ENCODE measurements around the gene EEA1. TPM values are rescaled to one million over a fixed set of nuclear protein-coding genes. Genes with fewer than 3 reads are reported as not detected.
A peak's percentile ranks its signal among the peaks of the same experiment; 100 is the strongest.

The EEA1 gene
- total RNA-seq, 4 donors from 2014 or later: 11.6 to 25.4 (median 21.7) TPM

DNA sequence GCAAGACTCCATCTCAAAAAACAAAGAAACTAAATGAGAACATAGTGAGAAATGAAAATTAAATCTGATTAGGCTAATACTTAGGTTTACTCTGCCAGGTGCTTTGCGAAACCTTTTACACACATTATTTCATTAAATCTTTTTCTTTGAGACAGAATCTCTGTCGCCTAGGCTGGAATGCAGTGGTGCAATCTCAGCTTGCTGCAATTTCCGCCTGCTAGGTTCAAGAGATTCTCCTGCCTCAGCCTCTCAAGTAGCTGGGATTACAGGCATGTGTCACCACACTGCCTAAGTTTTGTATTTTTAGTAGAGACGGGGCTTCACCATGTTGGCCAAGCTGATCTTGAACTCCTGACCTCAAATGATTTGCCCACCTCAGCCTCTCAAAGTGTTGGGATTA lies 21.9 kb upstream of the EEA1 start:
- in situ Hi-C loops (cut with MboI; ENCODE audit: low pct_ligation_motif_present in 1 of 4, low pct_unique_long_range_greater_than_20kb in 1 of 4, low sequenced_read_pairs in 3 of 4): no loop called here
- Histone ChIP-seq H3K4me1 (peaks cover 0 to 16% (median 9%) of the 10 kb centered on the region in 4 donors), H3K36me3 (no peaks in the 10 kb centered on the region), H3K9me3 (peaks cover 0 to 7% of the 10 kb centered on the region in 2 donors), H3K4me3 (no peak overlapping the region), H3K27me3 (no peaks in the 10 kb centered on the region), H3K27ac (no peak overlapping the region)
- TF ChIP-seq POLR2AphosphoS5 (IDR thresholded peaks at IDR 0.05): no peak
- TF ChIP-seq, protein P1, sequence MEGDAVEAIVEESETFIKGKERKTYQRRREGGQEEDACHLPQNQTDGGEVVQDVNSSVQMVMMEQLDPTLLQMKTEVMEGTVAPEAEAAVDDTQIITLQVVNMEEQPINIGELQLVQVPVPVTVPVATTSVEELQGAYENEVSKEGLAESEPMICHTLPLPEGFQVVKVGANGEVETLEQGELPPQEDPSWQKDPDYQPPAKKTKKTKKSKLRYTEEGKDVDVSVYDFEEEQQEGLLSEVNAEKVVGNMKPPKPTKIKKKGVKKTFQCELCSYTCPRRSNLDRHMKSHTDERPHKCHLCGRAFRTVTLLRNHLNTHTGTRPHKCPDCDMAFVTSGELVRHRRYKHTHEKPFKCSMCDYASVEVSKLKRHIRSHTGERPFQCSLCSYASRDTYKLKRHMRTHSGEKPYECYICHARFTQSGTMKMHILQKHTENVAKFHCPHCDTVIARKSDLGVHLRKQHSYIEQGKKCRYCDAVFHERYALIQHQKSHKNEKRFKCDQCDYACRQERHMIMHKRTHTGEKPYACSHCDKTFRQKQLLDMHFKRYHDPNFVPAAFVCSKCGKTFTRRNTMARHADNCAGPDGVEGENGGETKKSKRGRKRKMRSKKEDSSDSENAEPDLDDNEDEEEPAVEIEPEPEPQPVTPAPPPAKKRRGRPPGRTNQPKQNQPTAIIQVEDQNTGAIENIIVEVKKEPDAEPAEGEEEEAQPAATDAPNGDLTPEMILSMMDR (IDR thresholded peaks at IDR 0.05): no peak
- no peak for TF ChIP-seq EP300 (IDR thresholded peaks at IDR 0.05; ENCODE audit: low read depth)
- TF ChIP-seq POLR2A (IDR thresholded peaks at IDR 0.05): no peak
- DNase-seq: no peak
- WGBS, 2 donors (ENCODE audit: low coverage in 1 of 2): 93 to 96% methylated on average over 3 to 4 of the region's 4 CpGs
- intact Hi-C loops (cut with DNase I; ENCODE audit: low total_unique reads): no loop called here

DNA sequence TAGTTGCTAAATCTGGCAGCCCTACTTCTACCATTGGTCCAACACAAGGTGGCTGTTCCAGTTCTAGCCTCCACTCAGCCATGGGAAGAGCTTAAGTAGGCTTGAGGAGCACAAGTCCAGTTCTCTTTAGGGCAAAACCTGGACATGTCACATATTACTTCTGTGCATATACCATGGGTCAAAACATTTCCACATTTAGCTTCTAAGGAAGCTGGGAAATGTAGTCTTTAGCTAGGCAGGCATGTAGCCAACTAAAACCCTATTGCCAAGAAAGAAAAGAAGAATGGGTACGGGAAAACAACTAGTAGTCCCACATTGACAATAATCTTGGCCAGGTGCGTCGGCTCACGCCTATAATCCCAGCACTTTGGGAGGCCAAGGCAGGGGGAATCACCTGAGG lies 20.9 kb upstream of the EEA1 start:
- peak overlapping the region; percentile 18 to 62 (median 48) for H3K27ac ChIP-seq
- WGBS, 2 donors (ENCODE audit: low coverage in 1 of 2): 59% methylated on average over 4 of the region's 4 CpGs; no CpG with 5 or more reads in 1 of the 2 donors
- no peaks in the 10 kb centered on the region for H3K36me3 ChIP-seq
- no peak overlapping the region for H3K4me3 ChIP-seq
- in situ Hi-C loops (cut with MboI; ENCODE audit: low pct_ligation_motif_present in 1 of 4, low pct_unique_long_range_greater_than_20kb in 1 of 4, low sequenced_read_pairs in 3 of 4) (no loop called here), intact Hi-C loops (cut with DNase I; ENCODE audit: low total_unique reads) (no loop called here)
- TF ChIP-seq POLR2A (IDR thresholded peaks at IDR 0.05) (no peak), POLR2AphosphoS5 (IDR thresholded peaks at IDR 0.05) (no peak), EP300 (IDR thresholded peaks at IDR 0.05; ENCODE audit: low read depth) (no peak)
- TF ChIP-seq, protein P1 (IDR thresholded peaks at IDR 0.05): no peak
- H3K4me1 ChIP-seq: peaks cover 0 to 21% (median 13%) of the 10 kb centered on the region in 4 donors
- H3K27me3 ChIP-seq: no peaks in the 10 kb centered on the region
- peaks cover 0 to 7% of the 10 kb centered on the region in 2 donors for H3K9me3 ChIP-seq
- DNase-seq: no peak

DNA sequence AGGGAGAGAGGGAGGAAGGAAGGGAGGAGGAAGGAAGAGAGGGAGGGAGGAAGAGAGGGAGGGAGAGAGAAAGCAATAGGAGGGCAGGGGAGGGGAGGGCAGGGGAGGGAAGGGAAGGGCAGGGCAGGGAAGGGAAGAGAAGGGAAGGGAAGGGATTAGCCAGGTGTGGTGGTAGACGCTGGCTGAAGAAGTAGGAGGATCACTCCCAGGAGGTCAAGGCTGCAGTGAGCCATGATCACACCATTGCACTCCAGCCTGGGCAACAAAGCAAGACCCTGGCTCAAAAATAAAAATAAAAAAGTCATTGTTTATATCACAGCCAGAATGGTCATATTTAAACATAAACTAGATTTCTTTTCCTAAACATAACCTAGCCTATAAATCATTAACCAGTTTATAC lies 20.4 kb upstream of the EEA1 start:
- Histone ChIP-seq H3K4me3 (no peak overlapping the region), H3K27ac (peak overlapping the region in 3 of 4 donors; percentile 36 to 62 (median 61)), H3K9me3 (peaks cover 0 to 7% of the 10 kb centered on the region in 2 donors), H3K4me1 (peaks cover 0 to 22% (median 13%) of the 10 kb centered on the region in 4 donors), H3K27me3 (no peaks in the 10 kb centered on the region), H3K36me3 (no peaks in the 10 kb centered on the region)
- WGBS, 2 donors (ENCODE audit: low coverage in 1 of 2): 40 to 53% methylated on average over 1 of the region's 1 CpG
- intact Hi-C loops (cut with DNase I; ENCODE audit: low total_unique reads): no loop called here
- no peak for DNase-seq
- in situ Hi-C loops (cut with MboI; ENCODE audit: low pct_ligation_motif_present in 1 of 4, low pct_unique_long_range_greater_than_20kb in 1 of 4, low sequenced_read_pairs in 3 of 4): no loop called here
- TF ChIP-seq POLR2A (IDR thresholded peaks at IDR 0.05) (no peak), EP300 (IDR thresholded peaks at IDR 0.05; ENCODE audit: low read depth) (no peak), POLR2AphosphoS5 (IDR thresholded peaks at IDR 0.05) (no peak)
- TF ChIP-seq, protein P1 (IDR thresholded peaks at IDR 0.05): no peak

DNA sequence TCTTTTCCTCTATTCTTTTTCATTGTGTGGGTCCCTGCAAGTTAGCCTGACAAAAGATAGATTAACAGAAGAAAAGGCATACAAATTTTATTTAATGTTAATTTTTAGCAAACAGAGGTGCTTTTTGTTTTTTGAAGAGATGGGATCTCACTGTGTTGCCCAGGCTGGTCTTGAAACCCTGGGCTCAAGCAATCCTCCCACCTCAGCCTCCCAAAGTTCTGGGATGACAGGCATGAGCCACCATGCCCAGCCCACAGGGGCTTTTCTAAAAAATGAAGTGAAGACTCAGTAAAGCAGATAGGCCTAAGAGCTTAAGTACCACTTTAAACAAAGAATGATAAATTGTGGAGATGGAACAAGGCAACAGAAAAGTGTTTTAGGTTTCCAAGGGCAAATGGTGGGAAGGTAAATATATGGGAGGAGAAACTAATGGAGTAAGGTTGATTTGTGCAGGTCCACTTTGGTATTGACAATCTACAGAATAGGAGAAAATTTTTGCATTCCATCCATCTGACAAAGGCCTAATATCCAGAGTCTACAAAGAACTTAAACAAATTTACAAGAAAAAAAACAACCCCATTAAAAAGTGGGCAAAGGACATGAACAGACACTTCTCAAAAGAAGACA lies 18.6 kb upstream of the EEA1 start:
- in situ Hi-C loops (cut with MboI; ENCODE audit: low pct_ligation_motif_present in 1 of 4, low pct_unique_long_range_greater_than_20kb in 1 of 4, low sequenced_read_pairs in 3 of 4): no loop called here
- intact Hi-C loops (cut with DNase I; ENCODE audit: low total_unique reads): no loop called here

More for the DNA sequence above, 18.6 kb upstream of the EEA1 start:
- Histone ChIP-seq H3K27me3 (no peaks in the 10 kb centered on the region), H3K36me3 (no peaks in the 10 kb centered on the region), H3K9me3 (no peaks in the 10 kb centered on the region), H3K27ac (no peak overlapping the region), H3K4me3 (no peak overlapping the region), H3K4me1 (peaks cover 0 to 27% (median 18%) of the 10 kb centered on the region in 4 donors)
- no peak for TF ChIP-seq POLR2A (IDR thresholded peaks at IDR 0.05)
- TF ChIP-seq POLR2AphosphoS5 (IDR thresholded peaks at IDR 0.05): no peak
- TF ChIP-seq, protein P1 (IDR thresholded peaks at IDR 0.05): no peak
- no peak for TF ChIP-seq EP300 (IDR thresholded peaks at IDR 0.05; ENCODE audit: low read depth)
- no peak for DNase-seq

Measured in transverse colon (tissue), 4 donors.